HG03095 (cell line): Measurements from ENCODE around the gene DNLZ.

ENCODE experiments used
- ATAC-seq: cut with Tn5 transposase; IDR thresholded peaks from one replicate; pipeline ENCODE4 v1.9.1; 2021; ENCODE audit warnings: moderate library complexity; ENCODE audit not compliant: unreplicated experiment

Gene DNLZ

DNA sequence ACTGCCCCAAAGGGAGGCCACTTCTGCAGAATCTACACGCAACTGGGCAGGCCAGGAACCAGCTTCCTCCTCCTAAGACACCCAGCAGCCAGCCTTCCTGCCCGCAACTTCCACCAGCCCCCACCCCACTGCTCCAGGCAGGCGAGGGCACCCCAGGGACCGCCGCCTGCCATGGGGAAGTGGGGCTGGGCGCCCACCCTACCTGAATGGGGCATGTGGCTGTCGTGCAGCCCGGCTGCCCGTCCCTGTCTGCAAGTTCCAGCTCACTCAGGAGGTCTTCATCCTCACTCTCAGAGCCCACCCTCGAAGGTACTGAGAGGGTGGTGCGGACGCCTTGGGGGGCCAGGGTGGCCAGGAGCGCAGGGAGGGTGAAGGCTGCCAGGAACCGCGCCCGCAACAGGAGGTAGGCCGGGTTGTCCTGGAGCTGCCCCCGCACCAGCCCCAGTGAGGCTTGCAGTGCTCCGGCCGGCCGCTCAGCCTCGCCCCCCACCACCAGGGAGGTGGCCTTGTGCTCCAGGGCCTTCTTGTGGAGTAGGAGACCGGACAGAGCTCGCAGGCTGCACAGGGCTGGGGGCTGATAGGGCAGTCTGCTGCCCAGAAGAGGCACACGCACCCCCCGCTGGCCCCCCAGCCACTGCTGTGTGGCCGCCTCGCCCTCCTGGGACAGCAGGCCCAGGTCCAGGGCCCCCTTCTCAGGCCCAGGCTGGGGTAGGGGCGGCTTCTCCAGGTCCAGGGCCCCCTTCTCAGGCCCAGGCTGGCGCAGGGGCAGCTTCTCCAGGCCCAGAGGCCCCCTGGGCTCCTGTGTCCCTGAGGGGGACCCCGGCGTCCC is 14.0 kb upstream of the DNLZ start:
- no peak for ATAC-seq

DNA sequence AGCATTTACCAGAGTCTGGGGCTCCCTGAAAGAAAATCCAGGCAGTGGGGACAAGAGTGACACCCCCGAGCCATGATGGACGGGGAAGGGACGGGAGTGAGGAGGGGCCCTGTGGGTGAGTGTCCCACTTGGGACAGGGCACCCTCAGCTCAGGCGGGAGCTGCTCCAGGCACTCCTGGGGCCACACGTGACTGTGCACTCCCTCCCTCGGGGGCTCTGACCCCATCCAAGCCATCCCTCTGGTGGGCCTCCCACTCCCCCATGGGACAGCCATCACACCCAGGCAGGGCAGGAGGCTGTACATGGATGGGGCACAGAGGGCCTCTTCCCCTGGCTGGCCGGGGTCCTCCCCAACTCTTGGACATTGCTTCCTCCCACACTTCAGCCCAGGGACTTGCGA is 12.9 kb upstream of the DNLZ start:
- no peak for ATAC-seq

DNA sequence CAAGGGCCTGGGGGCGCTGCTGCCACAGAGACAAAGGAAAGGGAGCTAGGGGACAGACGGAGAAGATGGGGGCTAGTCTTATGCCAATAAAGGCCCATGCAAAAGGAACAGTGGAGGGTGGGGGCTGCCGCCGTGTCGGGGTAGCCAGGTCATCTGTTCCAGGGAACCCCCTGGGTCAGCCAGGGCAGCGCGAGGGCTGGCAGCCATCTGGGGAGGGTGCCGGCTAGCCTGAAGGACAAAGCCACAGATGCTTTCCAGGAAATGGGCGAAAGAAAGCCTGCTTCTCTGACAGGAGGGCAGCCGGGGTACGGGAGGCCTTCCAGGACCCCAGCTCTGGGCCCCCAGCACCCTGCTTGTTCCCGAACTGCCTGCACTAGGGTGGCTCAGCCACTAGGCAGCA is 11.6 kb upstream of the DNLZ start:
- ATAC-seq, result no peak

DNA sequence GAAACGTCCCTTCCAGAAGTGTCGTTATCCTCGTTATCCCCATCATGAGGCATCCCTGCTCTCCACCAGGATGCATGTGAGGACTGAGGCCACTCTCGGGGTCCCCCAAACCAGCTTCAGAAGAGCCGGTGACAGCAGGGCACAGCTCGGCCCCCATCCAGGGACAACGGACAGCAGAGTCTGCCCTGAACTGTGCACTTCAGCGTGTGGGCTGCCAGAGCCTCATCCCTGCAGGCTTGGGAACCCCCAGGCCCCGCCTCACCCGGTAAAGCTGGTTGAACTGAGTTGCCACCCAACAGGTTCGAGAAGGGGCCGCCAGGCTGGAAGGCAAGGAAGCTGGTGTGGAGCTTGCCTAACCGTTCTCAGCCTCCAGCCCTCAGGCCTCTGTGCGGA is 10.6 kb upstream of the DNLZ start:
- no peak for ATAC-seq

DNA sequence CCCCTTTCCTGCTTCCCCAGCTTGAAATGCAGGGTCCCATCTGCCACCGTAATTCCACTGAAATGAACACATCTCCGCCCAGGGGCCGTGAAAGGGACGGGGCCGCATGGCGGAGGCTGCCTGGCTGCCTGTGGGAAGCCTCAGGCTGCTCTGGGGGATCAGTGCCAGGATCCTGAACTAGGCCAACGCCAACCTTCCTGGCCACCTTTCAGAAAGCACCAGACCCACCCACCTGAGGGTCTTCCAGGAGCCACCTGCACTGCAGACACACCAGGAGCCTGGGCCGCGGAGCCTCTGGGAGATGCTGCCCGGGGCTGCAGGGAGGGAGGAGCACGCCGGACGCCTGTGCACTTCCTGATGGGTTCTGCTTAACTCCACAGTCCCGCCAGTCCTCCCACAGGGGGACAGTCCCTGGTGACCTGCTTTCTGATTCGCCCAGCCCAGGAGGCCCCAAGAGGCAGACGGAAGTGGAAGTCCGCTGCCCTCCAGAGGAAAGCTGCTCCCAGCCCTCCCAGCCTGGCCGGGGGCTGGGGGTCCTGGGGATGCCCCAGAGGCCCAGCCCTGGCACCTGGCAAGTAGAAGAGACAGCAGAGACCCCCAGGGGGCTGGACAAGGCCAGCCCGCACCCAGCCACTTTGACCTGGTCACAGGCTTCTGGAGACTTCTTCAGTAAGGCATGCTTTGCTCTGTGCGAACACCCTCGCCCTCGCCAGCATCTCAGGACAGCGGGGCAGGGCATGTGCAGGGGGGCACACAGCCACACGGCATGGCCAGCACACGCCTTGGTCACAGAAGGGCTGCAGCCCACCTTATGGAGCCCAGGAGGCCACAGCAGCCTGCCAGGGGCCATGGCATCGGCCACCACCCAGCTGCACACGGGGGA is 10.0 kb upstream of the DNLZ start, which contains the start of gene CARD9:
TSS of gene CARD9 (minus strand) at position 370 of the 883 bp plus-strand sequence. CDS start 1,591 bp downstream, outside the sequence.
- ATAC-seq, result no peak

DNA sequence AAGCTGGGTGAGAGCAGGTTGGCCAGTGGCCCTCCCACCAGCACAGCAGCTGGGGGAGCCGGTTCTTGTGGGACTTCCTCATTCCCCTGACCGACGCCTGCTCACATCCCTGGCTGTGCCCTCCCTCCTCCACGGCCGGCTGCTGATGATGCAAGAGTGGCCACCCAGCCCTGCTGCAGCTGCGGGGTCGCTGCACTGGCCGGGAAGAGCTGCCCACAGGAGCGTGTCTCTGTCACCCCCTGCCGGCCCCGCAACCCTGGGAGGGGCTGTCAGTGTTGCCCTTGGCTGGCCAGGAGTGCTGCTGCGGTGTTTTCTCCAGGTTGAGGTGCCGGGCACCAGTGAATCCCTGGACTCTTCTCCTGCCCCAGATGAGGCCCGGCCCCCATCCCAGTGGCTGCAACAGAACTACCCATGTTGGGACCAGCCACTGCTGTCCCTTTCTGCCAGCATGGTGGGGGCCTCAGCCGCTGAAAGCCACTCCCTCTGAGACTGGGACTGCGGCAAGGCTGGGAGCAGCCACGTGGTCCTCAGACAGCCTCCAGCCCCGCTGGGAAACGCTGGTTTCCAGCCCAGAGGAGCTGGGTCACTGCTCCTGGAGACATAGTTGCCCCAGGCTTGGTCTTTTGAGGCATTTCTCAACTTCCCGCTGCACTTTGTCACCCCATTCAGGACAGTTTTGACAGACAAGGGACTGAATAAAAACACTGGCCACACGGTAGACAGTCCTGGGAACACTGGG is 9.2 kb upstream of the DNLZ start:
- ATAC-seq, result no peak

DNA sequence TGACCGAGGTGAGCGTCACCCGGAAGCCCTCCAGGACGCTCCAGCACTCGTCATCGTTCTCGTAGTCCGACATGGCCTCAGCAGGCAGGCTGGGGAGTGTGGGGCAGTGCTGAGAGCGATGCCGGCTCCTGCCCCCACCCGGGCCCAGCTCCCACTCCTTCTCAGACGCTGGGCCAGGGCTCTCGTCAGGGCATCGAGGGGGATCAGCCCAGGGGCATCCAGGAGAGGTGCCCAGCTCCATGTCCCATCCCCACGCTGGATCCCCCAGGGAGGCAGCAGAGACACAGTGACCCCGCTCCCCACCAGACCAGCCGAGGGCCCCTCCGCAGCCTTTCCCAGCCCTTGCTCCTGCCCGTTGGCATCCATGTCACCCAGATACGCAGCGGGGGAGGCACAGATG is 8.5 kb upstream of the DNLZ start:
- no peak for ATAC-seq

DNA sequence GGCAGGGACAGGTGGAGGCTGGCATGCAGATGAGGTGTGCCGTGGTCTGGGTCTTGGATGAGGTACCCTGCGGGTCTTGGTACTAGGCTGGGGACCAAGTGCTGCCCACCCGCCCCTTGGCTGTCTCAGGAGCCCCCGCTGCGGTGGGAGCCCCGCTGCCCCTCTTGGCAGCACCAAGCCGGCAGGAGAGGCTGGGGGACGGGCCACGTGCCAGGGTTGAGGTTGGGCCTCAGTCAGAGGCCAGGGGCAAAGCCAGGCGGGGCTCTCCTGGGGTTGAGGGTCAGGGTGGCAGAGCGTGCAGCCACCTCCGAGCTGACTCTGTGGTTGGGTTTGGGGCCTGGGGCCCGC is 8.0 kb upstream of the DNLZ start:
- ATAC-seq, result no peak

DNA sequence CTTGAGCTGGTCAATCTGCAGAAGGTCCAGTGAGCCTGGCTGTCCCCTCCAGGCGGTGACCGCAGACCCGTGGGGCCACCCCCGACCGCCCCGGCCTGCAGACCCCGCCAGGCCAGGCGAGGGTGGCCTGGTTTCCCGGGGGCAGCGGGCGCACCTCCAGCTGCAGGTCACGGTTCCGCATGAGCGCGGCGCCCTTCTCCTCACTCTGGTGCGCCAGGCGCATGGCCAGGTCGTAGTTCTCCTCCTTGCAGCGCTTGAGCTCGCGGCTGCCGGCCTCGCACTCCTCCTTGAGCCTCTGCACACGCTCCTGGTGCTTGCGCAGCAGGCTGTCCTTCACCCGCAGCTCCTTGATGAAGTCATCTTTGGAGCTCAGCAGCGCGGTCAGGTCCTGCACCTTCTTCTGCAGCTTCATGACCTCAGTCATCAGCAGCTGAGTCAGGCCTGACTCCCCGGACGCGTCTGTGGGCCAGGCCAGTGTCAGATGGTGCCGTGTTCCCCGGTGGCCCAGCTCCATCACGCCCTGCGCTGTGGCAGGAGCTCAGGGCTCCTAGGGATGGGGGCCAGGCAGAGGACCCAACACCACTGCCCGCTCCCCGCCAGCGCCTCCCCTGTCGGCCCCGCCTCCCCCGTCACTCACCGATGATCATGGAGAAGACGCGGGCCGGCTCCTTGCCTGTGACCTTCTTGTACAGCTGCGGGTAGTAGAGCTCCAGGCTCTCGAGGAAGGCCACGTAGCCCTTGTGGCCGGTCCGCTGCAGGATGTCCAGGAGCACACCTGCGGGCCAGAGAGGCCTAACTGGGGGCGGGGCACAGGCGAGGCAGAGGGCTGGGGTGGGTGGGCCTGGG is 7.4 kb upstream of the DNLZ start:
- no peak for ATAC-seq

DNA sequence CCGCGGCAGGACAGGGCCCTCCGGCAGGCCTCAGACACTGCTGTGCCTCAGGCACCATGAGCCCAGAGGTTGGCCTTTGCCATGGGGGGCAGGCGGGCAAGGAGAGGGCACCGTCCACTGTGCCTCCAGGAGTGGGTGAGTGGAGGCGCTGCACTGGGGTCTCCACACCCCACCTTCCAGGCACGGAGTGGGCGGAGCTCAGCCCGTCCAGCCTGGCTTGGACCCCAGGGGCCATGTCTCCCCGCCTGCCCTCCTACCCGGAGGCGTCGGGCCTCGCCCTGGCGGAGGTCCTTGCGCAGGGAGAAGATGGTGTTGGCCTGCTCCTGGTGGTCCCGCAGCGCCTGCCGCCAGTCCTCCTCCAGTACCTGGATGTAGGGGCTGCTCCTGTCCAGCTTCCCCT is 6.5 kb upstream of the DNLZ start:
- ATAC-seq, result no peak

DNA sequence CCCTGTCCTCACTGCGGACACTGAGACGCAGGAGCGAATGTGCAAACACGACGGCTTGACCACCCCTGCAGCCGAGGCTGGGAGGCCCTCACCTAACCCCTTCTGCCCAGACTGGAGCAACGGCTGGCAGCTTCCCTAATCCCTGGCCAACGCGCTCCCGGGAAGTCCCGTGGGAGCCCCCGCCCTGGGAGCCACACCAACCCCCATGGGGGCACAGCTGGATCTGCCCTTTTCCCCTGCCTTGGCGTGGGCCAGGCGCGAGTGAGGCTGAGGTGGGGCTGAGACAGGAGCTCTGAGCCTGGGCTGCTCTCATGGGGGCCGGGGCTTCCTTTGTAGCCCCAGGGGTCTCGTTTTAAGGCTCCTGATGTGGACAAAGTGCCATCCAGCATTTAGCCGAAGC is 4.6 kb upstream of the DNLZ start:
- no peak for ATAC-seq

DNA sequence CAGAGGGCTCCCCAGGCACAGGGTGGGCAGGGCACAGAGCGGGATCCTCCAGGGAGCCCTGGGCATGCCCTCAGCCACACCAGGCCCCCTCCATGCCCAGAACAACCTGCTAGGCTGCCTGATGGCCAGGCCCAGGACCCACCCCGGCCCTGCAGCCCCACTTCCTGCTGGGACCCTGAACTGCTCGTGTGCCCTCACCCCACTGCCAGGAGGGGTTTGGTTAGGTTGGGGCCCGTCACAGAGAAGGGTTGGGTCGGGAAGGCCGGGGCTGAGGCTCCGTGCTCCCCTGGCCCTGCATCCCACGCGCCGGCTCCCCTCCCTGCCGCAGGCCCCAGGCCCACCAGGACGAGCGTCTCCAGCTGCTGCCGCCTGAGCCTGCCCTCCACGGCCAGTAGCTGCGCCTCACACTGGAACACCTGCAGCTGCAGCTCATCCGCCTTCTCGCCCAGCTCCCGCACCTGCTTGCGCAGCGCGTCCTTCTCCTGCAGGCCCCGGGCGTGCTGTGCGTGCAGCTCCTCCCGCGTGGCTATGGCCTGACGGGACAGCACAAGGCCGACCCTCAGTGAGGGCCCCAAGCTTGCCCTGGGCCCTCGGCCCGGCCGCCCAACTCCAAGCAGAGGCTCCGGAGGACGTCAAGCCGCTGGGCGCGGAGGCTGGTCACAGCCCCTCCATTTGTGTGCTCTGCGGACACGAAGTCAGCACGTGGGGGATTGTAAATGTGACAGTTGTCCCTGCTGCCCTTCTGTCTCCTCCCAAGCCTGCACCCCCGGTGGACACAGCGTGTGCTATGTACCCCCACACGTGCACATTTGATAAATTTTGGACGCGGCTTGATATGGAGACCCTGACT is 4.0 kb upstream of the DNLZ start:
- no peak for ATAC-seq

DNA sequence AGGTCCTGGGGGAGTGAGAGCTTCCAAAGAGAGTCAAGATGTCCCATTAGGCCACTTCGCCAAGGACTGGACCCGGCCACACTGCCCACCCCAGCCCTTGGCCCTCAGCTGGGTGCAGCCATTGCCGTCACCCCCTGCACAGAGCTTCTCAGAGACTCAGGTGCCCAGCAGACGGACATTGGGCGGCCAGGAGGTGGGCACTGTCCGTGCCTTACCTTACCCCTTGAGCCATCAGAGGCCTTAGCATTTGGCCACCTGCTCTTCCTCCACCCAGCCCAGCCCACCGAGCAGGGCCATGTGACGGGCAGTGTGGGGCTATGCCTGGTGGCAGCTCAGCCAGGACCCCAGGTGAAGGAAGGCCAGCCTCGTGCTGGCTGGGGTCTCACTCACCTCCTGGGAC is 3.3 kb upstream of the DNLZ start:
- no peak for ATAC-seq

DNA sequence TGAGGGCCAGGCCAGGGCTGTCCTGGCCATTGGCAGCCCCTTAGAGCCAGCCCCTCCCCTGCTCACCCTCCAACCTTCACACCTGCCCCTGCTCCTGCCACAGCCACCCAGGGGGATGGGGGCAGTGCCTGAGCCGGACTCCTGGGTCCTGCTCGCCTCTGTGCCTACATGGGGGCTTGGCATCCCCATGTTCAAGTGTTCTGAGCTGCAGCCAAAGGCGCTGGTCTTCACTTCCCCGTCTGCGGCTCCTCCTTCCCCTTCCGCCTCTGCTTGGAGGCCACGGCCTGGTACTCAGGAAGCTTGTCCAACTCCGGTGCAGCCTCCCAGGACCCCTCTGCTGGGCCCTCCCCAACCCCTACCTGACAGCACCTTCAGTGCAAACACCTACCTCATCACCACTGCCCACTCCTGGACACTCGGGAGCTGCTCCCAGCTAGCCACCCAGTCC is 2.3 kb upstream of the DNLZ start:
- ATAC-seq, result no peak

DNA sequence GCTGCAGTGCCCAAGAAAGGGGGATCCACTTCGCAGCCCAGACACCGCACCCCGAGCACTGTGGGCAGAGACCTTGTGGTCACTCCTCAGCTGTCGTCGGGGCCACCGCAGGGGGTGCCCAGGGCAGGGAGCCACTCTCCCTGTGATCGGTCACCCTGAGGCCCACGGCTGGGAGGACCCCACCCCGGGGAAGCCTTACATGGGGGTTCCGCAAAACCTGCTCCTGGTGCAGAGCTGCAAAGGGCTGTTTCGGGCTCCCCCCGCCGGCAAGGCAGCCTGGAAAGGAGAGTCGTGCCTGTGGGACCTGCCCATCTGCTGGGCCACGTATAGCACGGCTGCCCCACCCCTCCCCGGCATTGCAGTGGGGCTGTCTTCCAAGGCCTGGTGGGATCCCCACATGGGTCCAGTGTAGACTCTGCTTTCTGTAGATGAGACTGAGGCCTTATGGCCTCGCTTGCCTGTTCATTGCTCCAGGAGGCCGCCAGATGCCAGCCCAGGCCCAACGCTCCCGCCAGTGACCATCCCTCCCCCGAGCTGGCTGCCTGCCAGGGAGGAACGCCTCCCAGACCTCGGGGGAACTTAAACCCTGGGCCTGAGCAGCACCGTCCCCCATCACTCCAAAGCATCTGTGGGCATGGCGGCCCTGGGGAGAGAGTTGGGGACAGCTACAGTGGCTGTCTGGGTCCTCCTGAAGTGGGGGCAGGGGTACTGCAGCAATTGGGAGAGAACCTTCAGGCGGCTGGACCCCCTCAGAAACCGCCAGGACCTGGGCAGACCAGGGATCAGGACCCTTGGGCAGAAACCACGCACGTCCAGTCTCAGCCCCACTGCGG is 1.6 kb upstream of the DNLZ start:
- no peak for ATAC-seq

DNA sequence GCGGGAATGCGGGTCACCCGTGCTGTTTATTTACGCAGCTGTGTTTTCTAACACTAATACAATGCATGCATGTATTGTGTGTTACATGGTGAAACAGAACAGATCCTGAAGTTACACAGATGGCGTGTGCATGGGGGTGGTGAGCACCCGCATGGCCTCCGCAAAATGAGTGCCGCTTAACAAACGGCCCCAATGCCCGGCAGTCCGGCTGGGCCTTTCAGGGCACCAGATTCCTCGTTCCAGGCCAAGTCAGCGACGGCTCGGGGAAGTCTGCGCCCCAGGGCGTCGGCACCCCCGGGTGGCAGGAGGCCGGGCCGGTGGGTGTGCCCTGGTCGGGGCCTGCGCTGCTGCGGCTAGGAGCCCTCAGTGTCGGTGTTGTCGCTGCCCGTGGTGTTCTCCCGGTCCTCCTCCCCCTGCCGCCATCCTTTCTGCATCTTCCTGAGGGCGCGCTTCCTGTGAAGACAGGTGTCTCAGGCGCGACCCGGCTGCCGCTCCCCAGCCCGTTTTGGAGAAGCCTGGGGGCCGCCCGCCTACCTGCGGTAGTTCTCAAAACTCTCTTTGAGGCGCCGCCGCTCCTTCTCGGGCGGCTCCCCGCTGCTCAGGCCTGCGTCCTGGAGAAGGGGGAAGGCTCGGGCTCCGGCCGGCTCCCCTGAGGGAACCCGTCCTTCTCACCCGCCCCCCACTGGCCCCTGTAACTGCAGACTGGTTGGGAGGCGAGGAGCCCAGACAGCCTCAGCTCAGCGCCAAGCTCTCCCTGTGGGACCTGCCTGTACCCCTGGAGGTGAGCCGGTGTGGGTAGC is 605 bp upstream of the DNLZ start:
- ATAC-seq, result no peak

DNA sequence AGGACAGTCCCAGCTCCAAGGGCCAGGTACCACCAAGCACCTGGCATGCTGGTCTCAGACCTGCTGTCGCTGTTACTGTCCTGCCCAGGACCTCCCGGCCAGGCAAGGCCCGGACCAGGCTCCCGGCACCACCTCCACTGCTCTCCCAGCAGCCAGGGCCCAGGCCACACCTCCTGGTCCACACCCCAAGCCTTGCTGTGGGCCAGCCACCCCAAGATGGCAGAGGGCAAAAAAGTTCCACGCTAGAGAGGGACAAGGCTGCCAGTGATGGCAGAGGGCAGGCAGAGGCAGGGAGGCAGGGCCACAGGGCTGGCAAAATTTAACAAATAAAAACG is 1.1 kb downstream of the DNLZ start:
- no peak for ATAC-seq
